ENCODE results near the gene ATXN1. TPM values are rescaled to one million over a fixed set of nuclear protein-coding genes. Genes with fewer than 3 reads are reported as not detected.

Gene ATXN1
- total and polyA plus RNA-seq, 2 experiments from 2014 or later = 14.2 to 20.1 TPM

- WGBS, 2 experiments (ENCODE audit: low coverage in 1 of 2, low lambda C conversion rate in 2 of 2, missing lambda C conversion rate in 2 of 2) = 74 to 79% methylated on average over 7 of the region's 7 CpGs
- no peak overlapping the region for H3K4me3 ChIP-seq
These were observed 70.6 kb downstream of the ATXN1 start for GRCh38 chr6:16690608-16691142.

GRCh38 chr6:16689788-16690607 is 71.3 kb downstream of the ATXN1 start:
- Histone ChIP-seq H3K9me3 (ENCODE audit: low read depth) (no peaks in the 10 kb centered on the region), H3K27me3 (replicated peaks; ENCODE audit: insufficient read depth) (no peaks in the 10 kb centered on the region), H3K27ac (peak overlapping the region; percentile 59), H3K4me3 (no peak overlapping the region), H3F3A (ENCODE audit: insufficient read depth) (peaks cover 44% of the 10 kb centered on the region), H3K79me2 (ENCODE audit: insufficient read depth) (peaks cover 81% of the 10 kb centered on the region), H3K9me2 (ENCODE audit: insufficient read depth) (no peaks in the 10 kb centered on the region), H2AFZ (no peak overlapping the region), H3K36me3 (ENCODE audit: low read depth) (no peaks in the 10 kb centered on the region), H3K4me1 (ENCODE audit: insufficient read depth) (peaks cover 44% of the 10 kb centered on the region), H3K4me2 (ENCODE audit: unreplicated experiment) (no peak overlapping the region), H4K20me1 (ENCODE audit: insufficient read depth) (no peaks in the 10 kb centered on the region), H3K9ac (no peak overlapping the region)
- DNase-seq = no peak
- TF ChIP-seq EZH2 (IDR thresholded peaks at IDR 0.05; ENCODE audit: insufficient read depth, poor library complexity, severe bottlenecking) = no peak
- no peak for TF ChIP-seq EZH2phosphoT487 (IDR thresholded peaks at IDR 0.05; ENCODE audit: insufficient read depth, low read depth)
- in situ Hi-C loops (cut with MboI) = no loop called here
- 73 to 78% methylated on average over 3 of the region's 3 CpGs for WGBS, 2 experiments (ENCODE audit: low coverage in 1 of 2, low lambda C conversion rate in 2 of 2, missing lambda C conversion rate in 2 of 2)

More at GRCh38 chr6:16690608-16691142, 70.6 kb downstream of the ATXN1 start:
- no peaks in the 10 kb centered on the region for H3K36me3 ChIP-seq (ENCODE audit: low read depth)
- H4K20me1 ChIP-seq (ENCODE audit: insufficient read depth) = no peaks in the 10 kb centered on the region
- in situ Hi-C loops (cut with MboI) = no loop called here
- H3K27ac ChIP-seq = peak overlapping the region; percentile 59
- H3F3A ChIP-seq (ENCODE audit: insufficient read depth) = peaks cover 44% of the 10 kb centered on the region
- H3K4me2 ChIP-seq (ENCODE audit: unreplicated experiment) = no peak overlapping the region
- no peaks in the 10 kb centered on the region for H3K9me3 ChIP-seq (ENCODE audit: low read depth)
- H2AFZ ChIP-seq = no peak overlapping the region
- no peaks in the 10 kb centered on the region for H3K27me3 ChIP-seq (replicated peaks; ENCODE audit: insufficient read depth)
- H3K9me2 ChIP-seq (ENCODE audit: insufficient read depth) = no peaks in the 10 kb centered on the region
- TF ChIP-seq EZH2phosphoT487 (IDR thresholded peaks at IDR 0.05; ENCODE audit: insufficient read depth, low read depth) (no peak), EZH2 (IDR thresholded peaks at IDR 0.05; ENCODE audit: insufficient read depth, poor library complexity, severe bottlenecking) (no peak)
- H3K9ac ChIP-seq = no peak overlapping the region
- peaks cover 37% of the 10 kb centered on the region for H3K4me1 ChIP-seq (ENCODE audit: insufficient read depth)
- peaks cover 84% of the 10 kb centered on the region for H3K79me2 ChIP-seq (ENCODE audit: insufficient read depth)
- peak; percentile 69 for DNase-seq

GRCh38 chr6:16688984-16689636 is 72.2 kb downstream of the ATXN1 start:
- H2AFZ ChIP-seq = no peak overlapping the region
- in situ Hi-C loops (cut with MboI) = no loop called here
- H3K27me3 ChIP-seq (replicated peaks; ENCODE audit: insufficient read depth) = no peaks in the 10 kb centered on the region
- H3K9me2 ChIP-seq (ENCODE audit: insufficient read depth) = no peaks in the 10 kb centered on the region
- no peaks in the 10 kb centered on the region for H4K20me1 ChIP-seq (ENCODE audit: insufficient read depth)
- no peak overlapping the region for H3K9ac ChIP-seq
- peak; percentile 95 for DNase-seq
- peaks cover 53% of the 10 kb centered on the region for H3K4me1 ChIP-seq (ENCODE audit: insufficient read depth)
- peak overlapping the region; percentile 9 for H3K4me2 ChIP-seq (ENCODE audit: unreplicated experiment)
- peaks cover 48% of the 10 kb centered on the region for H3F3A ChIP-seq (ENCODE audit: insufficient read depth)
- H3K27ac ChIP-seq = peak overlapping the region; percentile 59
- 69 to 75% methylated on average over 4 of the region's 4 CpGs for WGBS, 2 experiments (ENCODE audit: low coverage in 1 of 2, low lambda C conversion rate in 2 of 2, missing lambda C conversion rate in 2 of 2)
- no peak overlapping the region for H3K4me3 ChIP-seq
- peaks cover 76% of the 10 kb centered on the region for H3K79me2 ChIP-seq (ENCODE audit: insufficient read depth)
- H3K36me3 ChIP-seq (ENCODE audit: low read depth) = no peaks in the 10 kb centered on the region
- no peak for TF ChIP-seq EZH2 (IDR thresholded peaks at IDR 0.05; ENCODE audit: insufficient read depth, poor library complexity, severe bottlenecking)
- no peak for TF ChIP-seq EZH2phosphoT487 (IDR thresholded peaks at IDR 0.05; ENCODE audit: insufficient read depth, low read depth)
- H3K9me3 ChIP-seq (ENCODE audit: low read depth) = no peaks in the 10 kb centered on the region

DNA sequence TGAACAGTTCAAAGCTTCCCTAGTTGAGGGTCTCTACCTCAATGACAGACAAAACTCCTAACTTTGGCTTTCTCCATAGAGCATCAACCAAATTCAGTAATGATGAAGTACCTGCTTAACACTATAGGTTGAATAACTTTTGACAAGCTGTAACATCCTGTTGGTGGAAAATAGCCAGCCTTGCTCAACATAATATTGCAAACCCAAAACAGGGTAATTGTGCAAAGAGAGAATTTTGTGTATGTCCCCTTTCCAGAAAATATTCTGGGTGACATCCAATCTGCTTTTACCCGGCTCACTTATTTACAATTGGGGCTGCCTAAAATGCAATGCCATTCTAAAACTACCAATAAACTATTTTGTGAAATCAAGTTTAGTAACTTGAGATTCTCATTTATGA is 72.8 kb downstream of the ATXN1 start:
- no peak overlapping the region for H2AFZ ChIP-seq
- H3K4me2 ChIP-seq (ENCODE audit: unreplicated experiment) = peak overlapping the region; percentile 9
- in situ Hi-C loops (cut with MboI) = no loop called here
- no peak for DNase-seq
- no peaks in the 10 kb centered on the region for H4K20me1 ChIP-seq (ENCODE audit: insufficient read depth)
- no peak for TF ChIP-seq EZH2phosphoT487 (IDR thresholded peaks at IDR 0.05; ENCODE audit: insufficient read depth, low read depth)
- no peak for TF ChIP-seq EZH2 (IDR thresholded peaks at IDR 0.05; ENCODE audit: insufficient read depth, poor library complexity, severe bottlenecking)
- H3K27ac ChIP-seq = peak overlapping the region; percentile 59
- WGBS, 2 experiments (ENCODE audit: low coverage in 1 of 2, low lambda C conversion rate in 2 of 2, missing lambda C conversion rate in 2 of 2) = 97 to 100% methylated on average over 1 of the region's 1 CpG
- peaks cover 60% of the 10 kb centered on the region for H3K4me1 ChIP-seq (ENCODE audit: insufficient read depth)
- no peaks in the 10 kb centered on the region for H3K27me3 ChIP-seq (replicated peaks; ENCODE audit: insufficient read depth)
- H3K36me3 ChIP-seq (ENCODE audit: low read depth) = no peaks in the 10 kb centered on the region
- no peak overlapping the region for H3K4me3 ChIP-seq
- H3K9ac ChIP-seq = no peak overlapping the region
- H3K79me2 ChIP-seq (ENCODE audit: insufficient read depth) = peaks cover 73% of the 10 kb centered on the region
- H3K9me2 ChIP-seq (ENCODE audit: insufficient read depth) = no peaks in the 10 kb centered on the region
- peaks cover 55% of the 10 kb centered on the region for H3F3A ChIP-seq (ENCODE audit: insufficient read depth)
- H3K9me3 ChIP-seq (ENCODE audit: low read depth) = no peaks in the 10 kb centered on the region

Measured in GM23248 (cell line).